ENCODE data around the gene TMA7B.

The TMA7B gene

DNA sequence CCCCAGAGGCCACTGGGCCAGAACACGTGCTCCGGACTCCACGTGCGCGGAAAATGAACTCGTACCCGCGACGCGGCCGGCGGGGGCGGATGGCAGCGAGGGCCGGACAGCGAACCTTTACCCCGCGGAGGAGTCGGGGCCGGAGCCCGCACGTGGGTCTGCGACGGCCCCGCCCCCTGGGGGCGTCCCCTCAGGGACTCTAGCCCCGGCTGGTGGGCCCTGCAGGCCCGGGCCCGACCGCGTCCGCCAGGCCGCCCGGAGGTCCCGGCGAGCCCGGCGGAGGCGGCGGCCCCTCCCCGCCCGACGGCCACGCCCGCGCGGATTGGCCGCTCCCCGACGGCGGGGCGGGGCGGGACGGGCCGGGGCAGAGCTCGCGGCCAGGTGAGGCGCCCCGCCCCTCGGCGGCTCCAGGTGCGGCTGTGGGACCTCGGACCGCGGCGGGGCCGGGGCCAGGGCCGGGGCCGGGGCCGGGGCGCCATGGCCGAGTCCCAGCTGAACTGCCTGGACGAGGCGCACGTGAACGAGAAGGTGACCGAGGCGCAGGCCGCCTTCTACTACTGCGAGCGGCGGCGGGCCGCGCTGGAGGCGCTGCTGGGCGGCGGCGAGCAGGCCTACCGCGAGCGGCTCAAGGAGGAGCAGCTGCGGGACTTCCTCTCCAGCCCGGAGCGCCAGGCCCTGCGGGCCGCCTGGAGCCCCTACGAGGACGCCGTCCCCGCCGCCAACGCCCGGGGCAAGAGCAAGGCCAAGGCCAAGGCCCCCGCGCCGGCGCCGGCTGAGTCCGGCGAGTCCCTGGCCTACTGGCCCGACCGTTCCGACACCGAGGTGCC, 34.6 kb downstream of the TMA7B start, which contains the start of gene FAM83F:
TSS of gene FAM83F (plus strand) at position 389 of the 827 bp plus-strand sequence. CDS start at position 478, 89 bp downstream.
- Mint-ChIP-seq H3K9me3 (no peaks in the 10 kb centered on the region), H3K4me1 (peaks cover 26% of the 10 kb centered on the region), H3K27me3 (peaks cover 23% of the 10 kb centered on the region), H3K27ac (peak within 1 kb of the TSS; percentile 5 to 89), H3K4me3 (peak within 1 kb of the TSS; percentile 68 to 71)
- ATAC-seq (peak; percentile 78), DNase-seq (peak; percentile 33 to 51)

DNA sequence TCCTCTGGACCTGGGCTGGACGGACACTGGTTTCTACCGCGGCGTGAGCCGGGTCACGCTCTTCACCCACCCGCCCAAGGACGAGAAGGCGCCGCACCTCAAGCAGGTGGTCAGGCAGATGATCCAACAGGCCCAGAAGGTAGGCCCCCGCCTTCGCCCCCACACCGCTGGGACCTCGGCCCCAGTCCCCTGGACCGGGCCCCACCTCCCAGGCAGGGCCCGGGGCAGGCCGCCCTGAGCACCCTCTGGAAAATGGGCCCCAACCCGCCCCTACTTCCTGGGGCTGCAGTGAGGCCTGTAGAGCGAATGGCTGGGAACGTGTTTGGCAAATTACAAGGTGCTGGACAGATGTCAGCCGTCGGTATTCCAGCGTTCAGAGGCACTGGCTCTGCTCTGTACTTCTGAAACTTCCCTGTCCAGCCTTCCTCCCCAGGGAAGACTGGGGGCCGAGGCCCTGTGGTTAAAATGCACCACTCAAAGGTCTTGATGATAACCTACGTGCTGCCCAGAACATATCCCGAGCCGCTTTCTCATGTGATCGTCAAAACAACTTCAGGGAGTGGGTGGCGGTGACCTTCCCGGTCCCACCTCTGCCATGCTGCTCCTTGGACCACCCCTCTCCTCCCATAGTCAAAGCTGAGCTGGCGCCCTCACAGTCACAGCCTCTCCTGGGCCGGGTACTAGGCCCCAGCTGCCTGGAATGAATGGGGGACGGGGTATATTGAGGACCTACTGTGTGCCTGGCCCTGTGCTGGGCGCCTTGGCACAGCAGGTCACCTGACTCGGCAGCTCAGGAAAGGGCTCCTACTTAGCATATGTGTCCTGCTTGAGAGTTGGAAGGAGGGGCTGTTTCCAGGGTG, 35.4 kb downstream of the TMA7B start:
- ATAC-seq (peak; percentile 39), DNase-seq (no peak)
- Mint-ChIP-seq H3K27me3 (peaks cover 23% of the 10 kb centered on the region), H3K9me3 (no peaks in the 10 kb centered on the region), H3K27ac (no peak overlapping the region), H3K4me3 (peak overlapping the region; percentile 40 to 47), H3K4me1 (peaks cover 26% of the 10 kb centered on the region)

- peaks cover 26% of the 10 kb centered on the region for H3K4me1 Mint-ChIP-seq
- no peak for DNase-seq
- no peak overlapping the region for H3K4me3 Mint-ChIP-seq
- H3K27ac Mint-ChIP-seq, result no peak overlapping the region
- H3K27me3 Mint-ChIP-seq, result peaks cover 25% of the 10 kb centered on the region
- H3K9me3 Mint-ChIP-seq, result no peaks in the 10 kb centered on the region
- no peak for ATAC-seq
Observed at GRCh38 chr22:39996732-39997131, 36.5 kb downstream of the TMA7B start.

DNA sequence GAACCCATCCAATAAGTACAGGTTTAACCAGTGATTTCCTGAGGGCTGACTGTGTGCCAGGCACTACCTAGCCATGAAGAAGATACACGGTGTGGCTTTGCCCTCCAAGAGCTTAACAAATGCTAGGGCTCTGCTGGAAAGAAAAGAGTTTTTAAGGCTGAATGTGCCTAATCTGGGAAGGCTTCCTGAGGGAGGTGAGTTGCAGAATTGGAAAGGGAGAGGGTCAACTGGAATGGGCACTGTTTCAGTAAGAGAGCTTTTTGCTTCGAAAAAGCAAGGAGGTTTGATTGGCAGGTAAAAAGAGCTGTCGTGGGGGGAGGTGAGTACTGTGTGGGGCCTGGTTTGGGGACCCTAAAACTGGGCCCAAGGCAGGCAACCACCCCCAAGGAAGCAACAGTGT, 37.2 kb downstream of the TMA7B start:
- ATAC-seq, result no peak
- peaks cover 26% of the 10 kb centered on the region for H3K4me1 Mint-ChIP-seq
- peaks cover 32% of the 10 kb centered on the region for H3K27me3 Mint-ChIP-seq
- no peak for DNase-seq
- no peak overlapping the region for H3K4me3 Mint-ChIP-seq
- no peaks in the 10 kb centered on the region for H3K9me3 Mint-ChIP-seq
- peak overlapping the region in 1 of 2 donors; percentile 21 for H3K27ac Mint-ChIP-seq

DNA sequence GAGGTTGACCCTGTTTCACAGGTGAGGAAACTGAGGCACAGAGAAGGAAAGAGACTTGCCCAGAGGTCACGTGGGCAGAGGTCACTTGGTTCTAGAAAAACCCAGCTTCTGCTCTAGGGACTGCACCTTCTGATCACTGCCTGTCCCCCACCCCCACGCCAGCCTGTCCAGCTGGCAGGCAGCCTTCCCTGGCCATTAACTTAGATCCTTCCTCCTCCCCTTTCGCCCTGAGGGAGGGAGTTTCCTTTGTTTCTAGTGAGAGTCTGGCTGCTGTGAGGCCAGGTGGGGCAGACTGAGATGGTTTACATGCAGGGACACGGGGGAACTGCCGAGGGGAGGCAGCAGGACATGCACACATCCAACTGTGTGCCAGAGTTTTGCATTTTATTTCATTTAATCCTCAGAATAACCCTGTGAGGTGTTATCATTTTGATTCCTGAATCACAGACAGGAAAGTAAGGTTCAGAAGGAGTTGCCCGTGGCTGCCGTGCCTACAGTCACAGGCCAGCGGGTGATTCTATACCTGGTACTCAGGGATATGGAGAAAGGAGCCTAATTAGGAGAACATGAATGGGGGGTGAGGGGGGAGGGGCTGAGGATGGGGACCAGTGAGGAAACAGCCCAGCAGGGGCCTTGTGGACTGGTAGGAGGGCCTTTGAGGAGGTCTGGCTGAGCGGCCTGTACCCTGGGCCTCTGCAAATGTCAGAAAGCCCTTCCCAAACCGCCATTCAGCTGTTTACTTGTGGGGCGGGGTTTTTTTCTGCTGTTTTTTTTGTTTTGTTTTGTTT, 37.9 kb downstream of the TMA7B start:
- ATAC-seq (no peak), DNase-seq (no peak)
- Mint-ChIP-seq H3K4me3 (no peak overlapping the region), H3K27me3 (peaks cover 35% of the 10 kb centered on the region), H3K9me3 (no peaks in the 10 kb centered on the region), H3K27ac (peak overlapping the region in 1 of 2 donors; percentile 42), H3K4me1 (peaks cover 26% of the 10 kb centered on the region)

GRCh38 chr22:39999144-39999757, 39.1 kb downstream of the TMA7B start:
- H3K27ac Mint-ChIP-seq, result no peak overlapping the region
- H3K4me3 Mint-ChIP-seq, result no peak overlapping the region
- H3K27me3 Mint-ChIP-seq, result peaks cover 35% of the 10 kb centered on the region
- H3K9me3 Mint-ChIP-seq, result no peaks in the 10 kb centered on the region
- no peak for ATAC-seq
- peaks cover 15% of the 10 kb centered on the region for H3K4me1 Mint-ChIP-seq
- DNase-seq, result no peak

DNA sequence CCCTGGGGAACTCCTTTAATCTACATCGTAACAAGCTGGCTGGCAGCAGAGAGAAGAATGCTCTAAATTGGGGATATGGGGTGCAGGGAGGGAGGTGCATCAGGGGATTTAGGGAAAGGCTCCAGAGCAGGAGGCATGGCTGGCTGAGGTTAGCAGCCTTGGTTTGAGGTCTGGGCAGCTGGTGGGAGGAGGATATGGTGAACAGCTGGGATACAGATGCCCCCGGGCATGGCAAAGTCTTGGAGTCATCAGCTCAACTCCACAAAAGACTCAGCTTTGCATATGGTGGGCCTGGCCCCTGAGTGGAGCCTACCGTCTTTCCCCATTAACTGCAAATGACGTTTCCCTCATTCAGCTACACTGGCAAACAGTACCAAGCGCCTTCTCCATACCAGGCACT, 40.0 kb downstream of the TMA7B start:
- peaks cover 12% of the 10 kb centered on the region for H3K4me1 Mint-ChIP-seq
- ATAC-seq, result no peak
- H3K27ac Mint-ChIP-seq, result no peak overlapping the region
- no peak overlapping the region for H3K4me3 Mint-ChIP-seq
- no peaks in the 10 kb centered on the region for H3K9me3 Mint-ChIP-seq
- peaks cover 35% of the 10 kb centered on the region for H3K27me3 Mint-ChIP-seq
- DNase-seq, result no peak

DNA sequence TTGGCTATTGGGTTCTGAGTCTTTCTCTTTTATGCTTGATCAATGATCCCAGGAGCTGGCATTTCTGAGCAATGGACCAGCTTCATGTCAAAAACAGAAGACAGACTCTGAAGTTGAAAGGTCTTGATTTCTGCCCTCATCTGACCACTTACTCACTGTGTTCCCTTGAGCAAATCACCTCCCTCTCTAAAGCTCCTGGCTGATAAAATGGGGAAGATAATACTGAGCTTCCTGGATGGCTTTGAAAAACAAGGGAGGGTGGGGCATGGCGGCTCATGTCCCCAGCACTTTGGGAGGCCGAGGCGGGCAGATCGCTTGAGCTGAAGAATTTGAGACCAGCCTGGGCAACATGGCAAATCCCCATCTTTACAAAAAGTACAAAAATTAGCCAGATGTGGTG, 40.9 kb downstream of the TMA7B start:
- no peak for ATAC-seq
- H3K4me1 Mint-ChIP-seq, result peaks cover 8% of the 10 kb centered on the region
- peaks cover 32% of the 10 kb centered on the region for H3K27me3 Mint-ChIP-seq
- H3K4me3 Mint-ChIP-seq, result no peak overlapping the region
- no peak for DNase-seq
- H3K9me3 Mint-ChIP-seq, result no peaks in the 10 kb centered on the region
- peak overlapping the region in 1 of 2 donors; percentile 89 for H3K27ac Mint-ChIP-seq

DNA sequence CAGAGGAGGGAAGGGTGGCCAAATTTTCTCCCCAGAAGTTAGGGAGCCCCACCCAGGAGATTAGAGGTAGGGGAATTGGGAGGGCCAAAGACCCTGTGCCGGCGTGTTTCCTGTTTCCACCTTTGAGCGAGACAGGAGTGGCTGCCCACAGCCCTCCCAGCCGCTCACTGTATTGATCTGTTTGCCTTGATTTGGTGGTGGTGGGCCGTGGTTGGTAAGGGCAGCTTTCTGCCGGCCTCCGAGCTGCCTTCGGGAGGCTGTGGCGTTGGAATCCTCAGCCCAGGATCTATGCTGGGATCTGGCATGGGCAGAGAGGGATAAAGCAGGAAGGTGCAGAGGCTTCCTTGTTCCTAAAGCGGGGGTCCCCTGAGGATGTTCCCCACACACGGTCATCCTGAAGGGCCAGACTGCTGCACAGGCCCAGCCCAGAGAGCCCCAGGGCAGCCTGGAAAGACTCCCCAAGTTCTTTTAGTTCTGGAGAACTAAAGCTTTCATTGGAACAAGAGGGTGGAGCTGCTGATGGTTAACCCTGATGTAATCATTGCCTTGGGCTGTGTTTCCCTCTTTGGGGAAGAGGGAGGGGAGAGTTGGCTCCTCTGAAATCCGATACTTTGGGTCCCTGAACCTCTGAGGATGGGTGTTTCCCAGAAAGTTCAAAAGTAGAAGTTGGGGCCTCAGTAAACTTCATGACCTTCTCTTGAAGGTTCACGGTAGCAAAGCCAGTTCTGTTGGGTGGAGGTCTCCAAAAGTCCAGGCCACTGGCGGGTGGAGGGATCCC, 41.8 kb downstream of the TMA7B start:
- no peaks in the 10 kb centered on the region for H3K4me1 Mint-ChIP-seq

DNA sequence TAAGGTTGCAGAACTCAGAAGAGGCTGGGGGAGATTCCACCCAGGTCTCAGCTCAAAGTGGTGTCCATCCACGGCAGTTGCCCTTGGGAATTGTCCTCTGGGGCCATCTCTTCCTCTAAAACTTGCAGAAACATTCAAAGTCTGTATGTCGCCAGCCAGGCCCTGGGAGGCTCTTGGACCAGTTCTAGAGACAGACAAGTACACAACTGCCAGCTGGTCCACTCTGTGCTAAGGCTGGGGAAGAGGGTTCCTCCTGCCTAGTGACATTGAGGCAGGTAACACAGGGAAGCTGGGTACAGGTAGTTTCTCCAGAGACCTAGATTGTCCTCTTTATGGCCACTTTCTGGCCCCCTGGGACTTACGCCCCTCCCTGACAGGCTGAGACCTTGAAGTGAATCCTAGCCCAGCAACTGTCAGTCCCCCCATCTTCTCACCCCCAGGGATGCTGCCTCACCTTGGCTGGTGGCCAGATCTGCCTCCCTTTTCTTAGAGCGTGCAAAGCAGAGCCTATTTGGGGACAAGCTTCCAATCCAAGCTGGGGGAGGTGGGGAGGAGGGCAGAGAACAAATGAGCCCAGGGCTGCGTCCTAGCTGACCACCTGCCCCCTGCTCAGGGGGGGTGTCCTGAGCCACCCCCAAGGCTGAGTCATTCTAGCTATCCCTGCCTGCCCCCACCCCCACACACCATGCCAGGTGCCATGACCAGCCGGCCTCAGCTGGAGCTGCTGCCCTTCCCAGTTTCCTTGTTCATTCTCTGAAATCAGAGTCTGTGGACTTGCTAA, 42.9 kb downstream of the TMA7B start:
- Mint-ChIP-seq H3K9me3 (no peaks in the 10 kb centered on the region), H3K27me3 (peaks cover 21% of the 10 kb centered on the region), H3K4me3 (no peak overlapping the region), H3K27ac (no peak overlapping the region), H3K4me1 (peaks cover under 1% of the 10 kb centered on the region)
- DNase-seq (no peak), ATAC-seq (no peak)

More for the DNA sequence above, 41.8 kb downstream of the TMA7B start:
- no peak for ATAC-seq
- no peak for DNase-seq
- no peaks in the 10 kb centered on the region for H3K9me3 Mint-ChIP-seq
- peaks cover 23% of the 10 kb centered on the region for H3K27me3 Mint-ChIP-seq
- no peak overlapping the region for H3K27ac Mint-ChIP-seq
- H3K4me3 Mint-ChIP-seq, result no peak overlapping the region

GRCh38 chr22:40004836-40005235, 44.6 kb downstream of the TMA7B start:
- no peak for DNase-seq
- Mint-ChIP-seq H3K4me3 (no peak overlapping the region), H3K27ac (no peak overlapping the region), H3K9me3 (no peaks in the 10 kb centered on the region), H3K27me3 (peaks cover 37% of the 10 kb centered on the region), H3K4me1 (peaks cover 18% of the 10 kb centered on the region)
- no peak for ATAC-seq

DNA sequence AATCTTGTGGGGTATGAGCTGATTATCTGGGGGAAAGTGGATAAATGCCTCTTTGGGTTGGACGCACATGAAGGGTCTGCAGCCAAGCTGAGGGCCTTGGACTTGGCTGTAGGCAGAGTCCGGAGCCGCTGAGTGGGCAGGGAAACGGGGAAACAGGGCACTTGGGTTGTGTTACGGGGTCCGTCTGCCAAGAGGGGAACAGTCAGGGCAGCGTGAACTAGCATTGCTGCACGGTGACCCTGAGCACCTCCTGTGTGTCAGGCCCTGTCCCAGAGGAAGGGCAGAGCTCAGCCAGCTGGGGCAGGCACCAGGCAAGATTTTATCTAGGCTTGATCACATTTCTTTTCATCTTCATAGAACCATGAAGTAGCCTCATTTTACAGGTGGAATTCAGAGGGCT, 46.4 kb downstream of the TMA7B start:
- ATAC-seq (no peak), DNase-seq (no peak)
- no peak overlapping the region for H3K4me3 Mint-ChIP-seq
- no peak overlapping the region for H3K27ac Mint-ChIP-seq
- H3K27me3 Mint-ChIP-seq, result peaks cover 37% of the 10 kb centered on the region
- peaks cover 26% of the 10 kb centered on the region for H3K4me1 Mint-ChIP-seq
- H3K9me3 Mint-ChIP-seq, result no peaks in the 10 kb centered on the region

- H3K9me3 Mint-ChIP-seq, result no peaks in the 10 kb centered on the region
- peaks cover 26% of the 10 kb centered on the region for H3K4me1 Mint-ChIP-seq
- H3K27ac Mint-ChIP-seq, result peak overlapping the region in 1 of 2 donors; percentile 56
- ATAC-seq (no peak), DNase-seq (no peak)
- H3K4me3 Mint-ChIP-seq, result no peak overlapping the region
- peaks cover 26% of the 10 kb centered on the region for H3K27me3 Mint-ChIP-seq
Observed at GRCh38 chr22:40007853-40008710, 47.9 kb downstream of the TMA7B start.

Measured in stimulated activated naive CD8-positive, alpha-beta T cell treated with anti-CD3 and anti-CD28 coated beads, Interleukin-15, amount 100 ng/mL, for 72 hours (primary cell).